ENCODE measurements around the gene PSD2.

- TF ChIP-seq, protein P1, sequence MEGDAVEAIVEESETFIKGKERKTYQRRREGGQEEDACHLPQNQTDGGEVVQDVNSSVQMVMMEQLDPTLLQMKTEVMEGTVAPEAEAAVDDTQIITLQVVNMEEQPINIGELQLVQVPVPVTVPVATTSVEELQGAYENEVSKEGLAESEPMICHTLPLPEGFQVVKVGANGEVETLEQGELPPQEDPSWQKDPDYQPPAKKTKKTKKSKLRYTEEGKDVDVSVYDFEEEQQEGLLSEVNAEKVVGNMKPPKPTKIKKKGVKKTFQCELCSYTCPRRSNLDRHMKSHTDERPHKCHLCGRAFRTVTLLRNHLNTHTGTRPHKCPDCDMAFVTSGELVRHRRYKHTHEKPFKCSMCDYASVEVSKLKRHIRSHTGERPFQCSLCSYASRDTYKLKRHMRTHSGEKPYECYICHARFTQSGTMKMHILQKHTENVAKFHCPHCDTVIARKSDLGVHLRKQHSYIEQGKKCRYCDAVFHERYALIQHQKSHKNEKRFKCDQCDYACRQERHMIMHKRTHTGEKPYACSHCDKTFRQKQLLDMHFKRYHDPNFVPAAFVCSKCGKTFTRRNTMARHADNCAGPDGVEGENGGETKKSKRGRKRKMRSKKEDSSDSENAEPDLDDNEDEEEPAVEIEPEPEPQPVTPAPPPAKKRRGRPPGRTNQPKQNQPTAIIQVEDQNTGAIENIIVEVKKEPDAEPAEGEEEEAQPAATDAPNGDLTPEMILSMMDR (IDR thresholded peaks at IDR 0.05) = no peak
- TF ChIP-seq, protein P2, sequence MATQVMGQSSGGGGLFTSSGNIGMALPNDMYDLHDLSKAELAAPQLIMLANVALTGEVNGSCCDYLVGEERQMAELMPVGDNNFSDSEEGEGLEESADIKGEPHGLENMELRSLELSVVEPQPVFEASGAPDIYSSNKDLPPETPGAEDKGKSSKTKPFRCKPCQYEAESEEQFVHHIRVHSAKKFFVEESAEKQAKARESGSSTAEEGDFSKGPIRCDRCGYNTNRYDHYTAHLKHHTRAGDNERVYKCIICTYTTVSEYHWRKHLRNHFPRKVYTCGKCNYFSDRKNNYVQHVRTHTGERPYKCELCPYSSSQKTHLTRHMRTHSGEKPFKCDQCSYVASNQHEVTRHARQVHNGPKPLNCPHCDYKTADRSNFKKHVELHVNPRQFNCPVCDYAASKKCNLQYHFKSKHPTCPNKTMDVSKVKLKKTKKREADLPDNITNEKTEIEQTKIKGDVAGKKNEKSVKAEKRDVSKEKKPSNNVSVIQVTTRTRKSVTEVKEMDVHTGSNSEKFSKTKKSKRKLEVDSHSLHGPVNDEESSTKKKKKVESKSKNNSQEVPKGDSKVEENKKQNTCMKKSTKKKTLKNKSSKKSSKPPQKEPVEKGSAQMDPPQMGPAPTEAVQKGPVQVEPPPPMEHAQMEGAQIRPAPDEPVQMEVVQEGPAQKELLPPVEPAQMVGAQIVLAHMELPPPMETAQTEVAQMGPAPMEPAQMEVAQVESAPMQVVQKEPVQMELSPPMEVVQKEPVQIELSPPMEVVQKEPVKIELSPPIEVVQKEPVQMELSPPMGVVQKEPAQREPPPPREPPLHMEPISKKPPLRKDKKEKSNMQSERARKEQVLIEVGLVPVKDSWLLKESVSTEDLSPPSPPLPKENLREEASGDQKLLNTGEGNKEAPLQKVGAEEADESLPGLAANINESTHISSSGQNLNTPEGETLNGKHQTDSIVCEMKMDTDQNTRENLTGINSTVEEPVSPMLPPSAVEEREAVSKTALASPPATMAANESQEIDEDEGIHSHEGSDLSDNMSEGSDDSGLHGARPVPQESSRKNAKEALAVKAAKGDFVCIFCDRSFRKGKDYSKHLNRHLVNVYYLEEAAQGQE (IDR thresholded peaks at IDR 0.05; ENCODE audit: insufficient read depth in 1 of 2, low read depth in 2 of 2, low read length in 1 of 2) = no peak
- no peak for TF ChIP-seq POLR2AphosphoS5 (IDR thresholded peaks at IDR 0.05; ENCODE audit: low read depth, low read length)
- TF ChIP-seq SIN3A (IDR thresholded peaks at IDR 0.05; ENCODE audit: borderline replicate concordance, insufficient read depth, low read depth, low read length) = no peak
These were observed 41.0 kb downstream of the PSD2 start for GRCh38 chr5:139836469-139837208.
